GM23248 (cell line): ENCODE data around the gene PTPN23. TPM values are rescaled to one million over a fixed set of nuclear protein-coding genes. Genes with fewer than 3 reads are reported as not detected.

Source experiments
- DNase-seq: peaks from one replicate; pipeline ENCODE4 v3.0.0-alpha.2; 2015
- H2AFZ ChIP-seq: fragments of 200-600 bp; sonication (generic); 2 replicates; pipeline ENCODE4 v1.6.1; 2016; ENCODE audit warnings: antibody characterized with exemption
- H3F3A ChIP-seq: fragments of 200-600 bp; sonication (generic); 2 replicates; pipeline ENCODE4 v1.6.1; 2016; ENCODE audit warnings: mild to moderate bottlenecking, antibody characterized with exemption, mixed run types; ENCODE audit not compliant: insufficient read depth
- H3K27ac ChIP-seq: fragments of 200-600 bp; sonication (generic); 2 replicates; pipeline ENCODE4 v1.5.1; 2016; ENCODE audit warnings: mild to moderate bottlenecking
- H3K27me3 ChIP-seq: fragments of 200-600 bp; sonication (generic); replicated peaks from 2 replicates; pipeline ENCODE4 v1.6.1; 2016; ENCODE audit warnings: mild to moderate bottlenecking; ENCODE audit not compliant: insufficient read depth
- H3K36me3 ChIP-seq: fragments of 200-600 bp; sonication (generic); 2 replicates; pipeline ENCODE4 v1.6.1; 2016; ENCODE audit warnings: low read depth, mild to moderate bottlenecking
- H3K4me1 ChIP-seq: fragments of 200-600 bp; sonication (generic); 2 replicates; pipeline ENCODE4 v1.6.1; 2016; ENCODE audit warnings: mild to moderate bottlenecking; ENCODE audit not compliant: insufficient read depth
- H3K4me2 ChIP-seq: fragments of 200-600 bp; sonication (generic); one replicate; pipeline ENCODE4 v1.6.1; 2016; ENCODE audit warnings: mild to moderate bottlenecking; ENCODE audit not compliant: unreplicated experiment
- H3K4me3 ChIP-seq: fragments of 200-600 bp; sonication (generic); 2 replicates; pipeline ENCODE4 v1.5.1; 2016; ENCODE audit warnings: mild to moderate bottlenecking
- H3K79me2 ChIP-seq: fragments of 200-600 bp; sonication (generic); 2 replicates; pipeline ENCODE4 v1.6.1; 2016; ENCODE audit warnings: mild to moderate bottlenecking; ENCODE audit not compliant: insufficient read depth
- H3K9ac ChIP-seq: fragments of 200-600 bp; sonication (generic); 2 replicates; pipeline ENCODE4 v1.6.1; 2016; ENCODE audit warnings: mild to moderate bottlenecking
- H3K9me2 ChIP-seq: fragments of 200-600 bp; sonication (generic); 2 replicates; pipeline ENCODE4 v1.6.1; 2016; ENCODE audit warnings: mixed run types, mild to moderate bottlenecking, moderate library complexity; ENCODE audit not compliant: insufficient read depth
- H3K9me3 ChIP-seq: fragments of 200-600 bp; sonication (generic); one replicate; pipeline ENCODE4 v1.6.1; 2017; ENCODE audit warnings: low read depth
- H4K20me1 ChIP-seq: fragments of 200-600 bp; sonication (generic); 2 replicates; pipeline ENCODE4 v1.6.0; 2016; ENCODE audit not compliant: insufficient read depth
- EZH2 ChIP-seq: fragments of 200-600 bp; sonication (generic); IDR thresholded peaks from 2 replicates; pipeline ENCODE4 v1.6.1; 2018; ENCODE audit warnings: antibody characterized with exemption, mild to moderate bottlenecking; ENCODE audit not compliant: insufficient read depth, poor library complexity, severe bottlenecking
- EZH2phosphoT487 ChIP-seq: fragments of 200-600 bp; sonication (generic); IDR thresholded peaks from 2 replicates; pipeline ENCODE4 v1.6.1; 2018; ENCODE audit warnings: antibody characterized with exemption, moderate library complexity, mild to moderate bottlenecking, low read depth; ENCODE audit not compliant: insufficient read depth
- WGBS, 2 experiments: methylation state at CpG; one replicate each; pipeline ENCODE4 v1.1.6; 2015 to 2017; ENCODE audit warnings: low lambda C conversion rate in 2 of 2, low coverage in 1 of 2; ENCODE audit errors: missing lambda C conversion rate in 2 of 2; 5-methylcytosine and 5-hydroxymethylcytosine counted together
- in situ Hi-C: fragments of 300-500 bp; cut with MboI; formaldehyde crosslinking; loops from 2 replicates; pipeline ENCODE4 v1.15.0; 2020
- polyA plus RNA-seq: library from polyadenylated mRNA; unstranded; fragments of >200 nt; fragmentation: Nextera tagmentation; extraction: Ambion mirVana; gene quantifications from 2 replicates; pipeline ENCODE4 v1.2.1, GENCODE V29; 2016
- total RNA-seq: library from RNA; depleted of rRNA; stranded (reverse); fragments of >200 nt; shearing (Covaris generic); gene quantifications from 2 replicates; pipeline ENCODE4 v1.2.3, GENCODE V29; 2014

The PTPN23 gene
- total and polyA plus RNA-seq, 2 experiments from 2014 or later: 9.0 to 14.3 TPM

DNA sequence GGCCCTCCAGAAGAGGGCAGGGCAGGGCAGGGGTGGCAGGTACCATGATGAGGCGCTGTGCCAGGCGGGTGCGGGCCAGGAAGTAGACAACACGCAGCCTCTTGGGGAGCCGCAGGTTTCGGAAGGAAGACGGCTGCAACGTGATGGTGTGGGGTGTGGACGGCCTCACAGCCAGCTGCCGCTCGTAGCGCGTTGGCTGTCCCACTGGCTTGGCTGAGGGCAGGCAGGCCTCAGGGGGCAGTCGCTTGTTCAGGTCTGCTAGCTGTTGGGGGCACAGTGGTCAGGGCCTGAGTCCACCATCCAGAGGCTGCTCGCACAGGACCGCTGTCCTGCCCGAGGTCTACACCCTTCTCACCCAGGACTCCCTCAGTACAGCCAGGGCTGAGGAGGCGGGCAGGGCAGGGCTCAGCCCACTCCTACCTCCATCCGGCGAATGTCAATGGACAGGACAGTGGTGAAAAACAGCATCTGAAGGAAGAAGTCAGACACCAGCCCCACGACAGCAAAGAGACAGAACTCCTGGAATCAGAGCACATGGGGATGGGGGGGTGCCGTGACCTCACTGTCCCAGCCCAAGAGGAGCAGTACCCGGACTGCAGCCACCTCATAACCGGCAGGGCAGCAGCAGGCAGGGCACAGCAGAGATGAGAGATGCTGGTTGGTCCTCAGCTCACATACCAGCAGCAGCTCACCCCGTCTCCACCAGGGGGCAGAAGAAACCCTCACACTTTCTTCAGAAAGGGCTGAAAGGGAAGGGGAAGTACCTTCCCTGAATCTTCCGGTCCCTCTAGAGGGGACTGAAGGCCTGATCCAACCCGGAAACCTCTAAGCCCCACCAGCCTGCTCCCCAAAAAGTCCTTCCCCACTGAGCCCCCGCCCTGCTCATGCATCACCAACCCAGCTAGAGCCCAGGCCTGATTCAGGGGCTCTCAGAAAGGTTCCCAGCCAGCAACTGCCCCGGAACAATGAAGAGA lies 40.0 kb downstream of the PTPN23 start:
- Histone ChIP-seq H3K4me2 (peak overlapping the region; percentile 41), H3K79me2 (no peaks in the 10 kb centered on the region), H2AFZ (peak overlapping the region; percentile 94), H3K9me3 (no peaks in the 10 kb centered on the region), H3K36me3 (no peaks in the 10 kb centered on the region), H3K27me3 (no peaks in the 10 kb centered on the region), H3K9ac (peak overlapping the region; percentile 73), H3K9me2 (no peaks in the 10 kb centered on the region), H4K20me1 (no peaks in the 10 kb centered on the region), H3K4me3 (no peak overlapping the region), H3K4me1 (peaks cover 5% of the 10 kb centered on the region; the same call in 1 of the 2 replicates), H3F3A (peaks cover 5% of the 10 kb centered on the region; the same call in 1 of the 2 replicates), H3K27ac (peak overlapping the region; percentile 29; the same call in 1 of the 2 replicates)
- peak; percentile 87 for DNase-seq
- WGBS, 2 experiments: 70 to 71% methylated on average over 23 to 29 of the region's 29 CpGs
- TF ChIP-seq EZH2 (no peak), EZH2phosphoT487 (no peak)
- in situ Hi-C loops: no loop called here

DNA sequence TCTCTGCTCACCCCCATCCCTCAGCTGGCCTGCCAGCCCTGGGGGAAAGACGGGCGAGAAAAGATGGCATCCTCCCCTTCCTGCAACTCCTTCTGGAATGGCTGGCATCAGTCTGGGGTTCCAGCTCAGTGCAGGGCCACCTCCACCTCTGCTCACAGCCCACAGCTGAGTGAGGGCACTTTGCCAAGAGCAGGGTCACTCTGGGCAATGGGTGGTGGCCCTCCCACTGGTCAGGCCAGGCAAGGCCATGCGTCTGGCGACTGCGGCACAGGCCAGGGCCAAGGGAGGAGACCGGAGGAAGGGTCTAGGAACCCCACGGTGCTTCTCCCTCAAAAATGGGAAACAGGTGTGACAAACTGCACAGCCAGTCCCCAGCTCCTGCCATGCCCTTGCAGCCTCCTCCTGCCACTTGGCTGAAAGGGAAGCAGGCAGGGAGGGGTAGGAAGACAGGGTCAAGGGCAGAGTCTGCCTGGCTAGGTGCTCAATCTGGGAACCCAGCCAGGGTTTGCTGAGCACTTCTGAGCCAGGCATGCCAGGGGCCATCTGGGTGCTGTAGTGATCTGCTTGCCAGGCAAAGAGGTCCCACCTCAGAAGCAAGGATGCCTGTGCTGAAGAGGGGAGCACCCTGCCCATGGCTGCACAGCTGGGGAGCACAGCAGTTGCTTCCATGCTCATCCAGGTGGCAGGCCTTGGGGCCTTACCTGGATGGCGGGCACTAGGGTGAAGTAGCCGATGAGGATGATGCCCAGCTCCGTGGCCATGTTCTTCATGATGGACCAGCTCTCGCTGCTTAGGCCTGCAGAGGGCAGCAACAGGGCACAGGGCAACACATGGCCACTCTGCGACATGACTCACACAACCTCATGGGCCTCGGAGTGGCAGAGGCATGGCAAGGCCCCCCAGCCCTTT lies 41.2 kb downstream of the PTPN23 start:
- DNase-seq: peak; percentile 55
- H3K4me2 ChIP-seq: no peak overlapping the region

DNA sequence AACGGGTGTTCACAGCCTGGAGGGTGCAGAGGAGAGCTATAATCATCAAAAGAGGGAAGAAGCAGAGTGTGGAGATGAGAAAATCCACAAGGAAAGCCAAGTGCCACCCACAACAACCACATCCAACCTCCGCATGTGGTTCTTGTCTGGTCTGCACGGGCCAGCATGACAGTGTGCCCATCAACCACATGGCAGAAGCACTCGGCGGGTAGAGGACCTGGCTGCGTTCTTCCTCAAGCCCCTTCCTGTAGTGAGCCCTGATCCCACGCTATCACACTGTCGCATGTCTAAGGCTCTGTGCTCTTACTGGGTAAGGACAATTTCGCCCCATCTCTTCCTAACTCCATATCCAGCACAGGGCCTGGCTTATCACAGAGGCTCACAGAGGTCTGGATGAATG lies 41.9 kb downstream of the PTPN23 start:
- peaks cover 5% of the 10 kb centered on the region; the same call in 1 of the 2 replicates for H3K4me1 ChIP-seq
- WGBS, 2 experiments: 68 to 72% methylated on average over 9 of the region's 9 CpGs

More for the DNA sequence above, 41.2 kb downstream of the PTPN23 start:
- 86 to 96% methylated on average over 12 to 13 of the region's 13 CpGs for WGBS, 2 experiments
- Histone ChIP-seq H4K20me1 (no peaks in the 10 kb centered on the region), H3K79me2 (no peaks in the 10 kb centered on the region), H3K9me3 (no peaks in the 10 kb centered on the region), H3K9me2 (no peaks in the 10 kb centered on the region), H3F3A (peaks cover 5% of the 10 kb centered on the region; the same call in 1 of the 2 replicates), H3K4me3 (no peak overlapping the region), H3K9ac (peak overlapping the region; percentile 73), H3K36me3 (no peaks in the 10 kb centered on the region), H2AFZ (peak overlapping the region; percentile 94), H3K27ac (no peak overlapping the region), H3K27me3 (no peaks in the 10 kb centered on the region), H3K4me1 (peaks cover 5% of the 10 kb centered on the region; the same call in 1 of the 2 replicates)
- TF ChIP-seq EZH2phosphoT487: no peak
- no peak for TF ChIP-seq EZH2
- in situ Hi-C loops: no loop called here

DNA sequence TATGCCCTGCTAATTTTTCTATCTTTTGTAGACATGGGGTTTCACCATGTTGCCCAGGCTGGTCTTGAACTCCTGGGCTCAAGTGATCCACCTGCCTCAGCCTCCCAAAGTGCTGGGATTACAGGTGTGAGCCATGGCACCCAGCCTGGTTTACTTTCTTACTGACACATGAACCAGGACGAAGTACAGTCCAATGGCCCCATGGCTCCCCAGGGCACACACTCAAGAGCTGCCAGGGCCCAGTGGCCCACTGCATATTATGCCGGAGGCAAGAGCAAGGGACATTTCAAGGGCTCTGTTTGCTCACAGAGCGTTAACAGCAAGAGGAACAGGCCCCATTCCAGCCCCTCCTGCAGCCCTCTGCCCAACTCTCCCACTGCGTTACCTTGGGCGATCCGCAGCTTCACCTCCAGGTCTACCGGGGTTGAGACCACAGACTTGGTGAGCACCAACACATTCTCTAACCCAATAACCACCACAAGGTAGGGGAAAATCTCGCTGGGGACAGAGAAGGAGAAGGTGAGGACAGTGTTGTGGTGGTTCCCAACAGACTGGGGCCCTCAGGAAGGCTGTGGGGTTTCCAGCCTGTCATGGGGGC lies 42.8 kb downstream of the PTPN23 start:
- Histone ChIP-seq H3K4me2 (no peak overlapping the region), H3K9me2 (no peaks in the 10 kb centered on the region), H2AFZ (no peak overlapping the region), H3K79me2 (no peaks in the 10 kb centered on the region), H3K36me3 (no peaks in the 10 kb centered on the region), H3K27ac (no peak overlapping the region), H3K4me3 (no peak overlapping the region), H3K9me3 (no peaks in the 10 kb centered on the region), H3K9ac (no peak overlapping the region), H3K27me3 (no peaks in the 10 kb centered on the region), H3K4me1 (peaks cover 5% of the 10 kb centered on the region; the same call in 1 of the 2 replicates), H3F3A (peaks cover 5% of the 10 kb centered on the region; the same call in 1 of the 2 replicates), H4K20me1 (no peaks in the 10 kb centered on the region)
- in situ Hi-C loops: no loop called here
- DNase-seq: no peak
- no peak for TF ChIP-seq EZH2
- no peak for TF ChIP-seq EZH2phosphoT487
- 98 to 100% methylated on average over 8 of the region's 8 CpGs for WGBS, 2 experiments

More for the DNA sequence above, 41.9 kb downstream of the PTPN23 start:
- H3K36me3 ChIP-seq: no peaks in the 10 kb centered on the region
- no peak for DNase-seq
- H3K27me3 ChIP-seq: no peaks in the 10 kb centered on the region
- H3K79me2 ChIP-seq: no peaks in the 10 kb centered on the region
- no peaks in the 10 kb centered on the region for H4K20me1 ChIP-seq
- H3K9me2 ChIP-seq: no peaks in the 10 kb centered on the region
- H3K9me3 ChIP-seq: no peaks in the 10 kb centered on the region
- H2AFZ ChIP-seq: no peak overlapping the region
- in situ Hi-C loops: no loop called here
- H3F3A ChIP-seq: peaks cover 5% of the 10 kb centered on the region; the same call in 1 of the 2 replicates
- H3K4me2 ChIP-seq: no peak overlapping the region
- H3K9ac ChIP-seq: no peak overlapping the region
- TF ChIP-seq EZH2phosphoT487 (no peak), EZH2 (no peak)
- no peak overlapping the region for H3K4me3 ChIP-seq
- no peak overlapping the region for H3K27ac ChIP-seq
